Right cardiac atrium (tissue), 5 donors: ENCODE results near the gene MCTP2. TPM values are rescaled to one million over a fixed set of nuclear protein-coding genes. Genes with fewer than 3 reads are reported as not detected.

ENCODE experiments used
- ATAC-seq, 2 donors: fragments of 200-7000 bp; cut with Tn5 transposase; one replicate each; pipeline versions ENCODE4 v1.8.0 to v1.9.1; 2020; ENCODE audit warnings: moderate library complexity in 2 of 2, mild to moderate bottlenecking in 1 of 2
- DNase-seq, 3 donors: peaks; one replicate each; pipeline ENCODE4 v3.0.0-alpha.2; 2020
- H3K27ac ChIP-seq: one replicate; pipeline ENCODE4 v1.5.1; 2013; ENCODE audit warnings: mild to moderate bottlenecking, low read length, control low read depth, moderate library complexity
- H3K27me3 ChIP-seq: one replicate; pipeline ENCODE4 v1.6.1; 2013; ENCODE audit not compliant: control insufficient read depth, insufficient read depth
- H3K4me1 ChIP-seq: one replicate; pipeline ENCODE4 v1.6.1; 2013; ENCODE audit warnings: low read length; ENCODE audit not compliant: control insufficient read depth, insufficient read depth
- H3K4me3 ChIP-seq: one replicate; pipeline ENCODE4 v1.5.1; 2013; ENCODE audit warnings: low read length, control low read depth
- H3K9me3 ChIP-seq: one replicate; pipeline ENCODE4 v1.6.1; 2013; ENCODE audit warnings: low read length; ENCODE audit not compliant: control insufficient read depth
- whole genome bisulfite sequencing: extraction: QIAGEN DNeasy Blood & Tissue Kit; methylation state at CpG from one replicate; pipeline ENCODE4 v1.1.7; 2013; 5-methylcytosine and 5-hydroxymethylcytosine counted together
- intact Hi-C, 4 donors: fragments of 100-400 bp; cut with DNase I; formaldehyde crosslinking; loops; one replicate each; pipeline versions ENCODE4 v1.11.0 to v1.14.0; 2022 to 2023
- polyA plus RNA-seq: library from polyadenylated mRNA; stranded (reverse); fragments of 200-250 nt; gene quantifications from one replicate; pipeline ENCODE4 v1.2.3, GENCODE V29; 2013
- total RNA-seq, 4 donors: library from RNA; stranded (reverse); fragmentation: NEBNext Ultra II Directional; extraction: Animal tissue kit (Norgen Biotek cat#: 25700); gene quantifications; one replicate each; pipeline ENCODE4 v1.2.1, GENCODE V29; 2021
- donor health status: healthy with polysubstance abuse.
- donor health status: DM: no; HTN: yes; CAD: no.
- donor health status: DM: no; HTN: no; CAD: no.
- donor health status: DM: no; HTN: yes; CAD: no; lungs with severe emphysema.
- donor health status: DM: yes; HTN: yes; CAD: no.

Gene MCTP2
- total and polyA plus RNA-seq, 5 donors, result 0.11 to 1.2 (median 0.72) TPM

DNA sequence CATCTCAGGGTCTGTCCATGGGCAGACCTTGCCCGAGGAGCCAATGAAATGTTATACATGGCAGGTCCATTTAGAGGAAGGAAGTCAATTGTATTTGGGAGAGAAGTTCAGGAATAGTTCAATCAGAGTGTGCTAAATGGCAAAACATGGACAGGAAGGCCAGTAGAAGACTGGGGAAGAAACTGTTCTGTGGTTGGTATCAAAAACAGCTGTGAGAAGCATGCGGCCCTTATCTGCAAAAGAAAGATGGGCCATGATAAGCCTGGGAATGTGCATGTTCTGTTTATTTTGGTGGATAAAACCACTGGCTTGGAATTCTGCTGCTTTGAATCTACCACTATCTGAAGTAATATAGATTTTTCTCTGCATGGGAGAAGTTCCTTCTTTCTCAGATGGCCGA lies 100.4 kb downstream of the MCTP2 start:
- Histone ChIP-seq H3K27me3 (no peaks in the 10 kb centered on the region), H3K27ac (no peak overlapping the region), H3K9me3 (no peaks in the 10 kb centered on the region), H3K4me1 (no peaks in the 10 kb centered on the region), H3K4me3 (no peak overlapping the region)
- ATAC-seq (no peak), DNase-seq (no peak)
- intact Hi-C loops, result no loop called here
- 52% methylated on average over 3 of the region's 3 CpGs for WGBS

- WGBS, result 86% methylated on average over 3 of the region's 3 CpGs
- Histone ChIP-seq H3K4me3 (no peak overlapping the region), H3K4me1 (no peaks in the 10 kb centered on the region), H3K9me3 (no peaks in the 10 kb centered on the region), H3K27ac (no peak overlapping the region), H3K27me3 (no peaks in the 10 kb centered on the region)
- intact Hi-C loops, result no loop called here
- no peak for DNase-seq
- ATAC-seq, result no peak
Observed at GRCh38 chr15:94335616-94336015, 104.3 kb downstream of the MCTP2 start.

DNA sequence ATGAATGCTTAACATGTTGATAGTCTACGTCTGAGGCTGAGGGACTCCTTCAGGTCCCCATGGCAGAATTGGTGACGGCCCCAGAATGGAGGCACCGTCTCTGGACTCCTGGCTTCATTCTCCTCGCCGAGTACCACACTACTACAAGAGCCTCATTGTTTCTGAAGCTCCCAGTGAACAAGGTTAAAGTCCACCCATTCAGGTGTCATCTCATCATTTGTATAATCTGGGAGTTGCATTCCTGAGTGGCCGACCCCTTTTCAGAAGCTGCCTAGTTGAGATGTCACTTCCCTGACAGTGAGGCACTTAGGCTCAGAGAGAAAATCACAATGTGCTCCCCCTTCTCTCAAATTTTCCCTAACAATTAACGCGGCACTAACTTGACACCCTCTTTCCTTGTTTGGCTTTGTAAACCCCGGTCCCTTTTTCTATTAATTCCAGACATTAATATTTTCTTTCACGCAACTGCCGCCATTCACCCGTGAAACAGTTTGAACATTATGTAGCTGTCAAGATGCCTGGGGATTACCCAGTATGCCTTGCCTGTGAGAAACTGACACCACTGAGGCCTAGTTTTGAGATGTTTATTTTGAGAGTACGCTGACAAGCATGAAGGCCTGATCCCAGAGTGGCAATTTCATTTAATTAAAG lies 105.6 kb downstream of the MCTP2 start:
- H3K4me1 ChIP-seq, result no peaks in the 10 kb centered on the region
- ATAC-seq (no peak), DNase-seq (no peak)
- no peak overlapping the region for H3K4me3 ChIP-seq
- no peaks in the 10 kb centered on the region for H3K9me3 ChIP-seq
- WGBS, result 91% methylated on average over 13 of the region's 13 CpGs
- H3K27ac ChIP-seq, result no peak overlapping the region
- H3K27me3 ChIP-seq, result no peaks in the 10 kb centered on the region
- intact Hi-C loops, result no loop called here

GRCh38 chr15:94338243-94338846 lies 107.0 kb downstream of the MCTP2 start:
- Histone ChIP-seq H3K9me3 (no peaks in the 10 kb centered on the region), H3K4me3 (no peak overlapping the region), H3K27me3 (no peaks in the 10 kb centered on the region), H3K4me1 (no peaks in the 10 kb centered on the region), H3K27ac (no peak overlapping the region)
- intact Hi-C loops, result no loop called here
- DNase-seq, result no peak
- WGBS, result 90% methylated on average over 16 of the region's 16 CpGs
- no peak for ATAC-seq

- DNase-seq (no peak), ATAC-seq (no peak)
- Histone ChIP-seq H3K27me3 (no peaks in the 10 kb centered on the region), H3K9me3 (no peaks in the 10 kb centered on the region), H3K4me1 (no peaks in the 10 kb centered on the region), H3K4me3 (no peak overlapping the region), H3K27ac (no peak overlapping the region)
- 48% methylated on average over 4 of the region's 4 CpGs for WGBS
- intact Hi-C loops, result no loop called here
Observed at GRCh38 chr15:94346282-94346681, 114.9 kb downstream of the MCTP2 start.

- ATAC-seq (no peak), DNase-seq (no peak)
- no peaks in the 10 kb centered on the region for H3K4me1 ChIP-seq
- intact Hi-C loops, result no loop called here
- H3K9me3 ChIP-seq, result no peaks in the 10 kb centered on the region
- no peak overlapping the region for H3K4me3 ChIP-seq
- H3K27ac ChIP-seq, result no peak overlapping the region
- no peaks in the 10 kb centered on the region for H3K27me3 ChIP-seq
- 50% methylated on average over 2 of the region's 2 CpGs for WGBS
Observed at GRCh38 chr15:94348084-94348483, 116.7 kb downstream of the MCTP2 start.

GRCh38 chr15:94351031-94351535 lies 119.7 kb downstream of the MCTP2 start:
- H3K9me3 ChIP-seq, result no peaks in the 10 kb centered on the region
- no peaks in the 10 kb centered on the region for H3K4me1 ChIP-seq
- no peak overlapping the region for H3K4me3 ChIP-seq
- intact Hi-C loops, result no loop called here
- no peaks in the 10 kb centered on the region for H3K27me3 ChIP-seq
- no peak overlapping the region for H3K27ac ChIP-seq
- 79% methylated on average over 1 of the region's 1 CpG for WGBS
- DNase-seq (no peak), ATAC-seq (no peak)

GRCh38 chr15:94352636-94353487 lies 121.5 kb downstream of the MCTP2 start:
- intact Hi-C loops, result no loop called here
- H3K27me3 ChIP-seq, result no peaks in the 10 kb centered on the region
- H3K27ac ChIP-seq, result no peak overlapping the region
- H3K4me3 ChIP-seq, result no peak overlapping the region
- no peaks in the 10 kb centered on the region for H3K9me3 ChIP-seq
- ATAC-seq, result no peak
- H3K4me1 ChIP-seq, result no peaks in the 10 kb centered on the region
- WGBS, result 76% methylated on average over 11 of the region's 11 CpGs
- no peak for DNase-seq

GRCh38 chr15:94353488-94353820 lies 122.1 kb downstream of the MCTP2 start:
- Histone ChIP-seq H3K27me3 (no peaks in the 10 kb centered on the region), H3K4me3 (no peak overlapping the region), H3K4me1 (no peaks in the 10 kb centered on the region), H3K9me3 (no peaks in the 10 kb centered on the region), H3K27ac (no peak overlapping the region)
- DNase-seq (no peak), ATAC-seq (no peak)
- 70% methylated on average over 3 of the region's 3 CpGs for WGBS
- intact Hi-C loops, result no loop called here

DNA sequence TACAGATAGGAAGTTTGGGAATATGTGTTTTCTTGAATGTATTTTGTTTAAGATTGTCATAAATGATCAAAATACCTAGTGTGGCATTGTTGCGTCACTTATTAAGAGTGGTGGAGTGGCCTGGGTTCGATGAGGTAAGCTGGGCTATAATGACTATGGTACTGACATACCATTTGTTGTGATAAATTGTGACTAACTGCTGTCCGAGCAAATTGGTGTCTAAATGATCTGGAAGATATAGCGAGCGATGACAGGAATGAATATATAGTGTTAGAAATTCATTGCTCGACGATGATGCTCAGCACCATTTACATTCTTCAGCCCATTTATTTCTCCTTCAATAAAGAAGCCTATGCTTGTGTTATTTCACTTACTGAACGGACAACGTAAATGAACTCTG lies 123.3 kb downstream of the MCTP2 start:
- intact Hi-C loops, result no loop called here
- H3K27ac ChIP-seq, result no peak overlapping the region
- WGBS, result 94% methylated on average over 9 of the region's 9 CpGs
- no peaks in the 10 kb centered on the region for H3K9me3 ChIP-seq
- no peak for DNase-seq
- H3K27me3 ChIP-seq, result no peaks in the 10 kb centered on the region
- no peak overlapping the region for H3K4me3 ChIP-seq
- ATAC-seq, result no peak
- H3K4me1 ChIP-seq, result no peaks in the 10 kb centered on the region

- Histone ChIP-seq H3K27ac (no peak overlapping the region), H3K27me3 (no peaks in the 10 kb centered on the region), H3K4me3 (no peak overlapping the region), H3K9me3 (no peaks in the 10 kb centered on the region), H3K4me1 (no peaks in the 10 kb centered on the region)
- no peak for ATAC-seq
- no peak for DNase-seq
- WGBS, result 91% methylated on average over 3 of the region's 3 CpGs
- intact Hi-C loops, result no loop called here
Observed at GRCh38 chr15:94359716-94360115, 128.4 kb downstream of the MCTP2 start.
